HEK293 (cell line): ENCODE results near the gene PLAC1.

Experiments
- CTCF ChIA-PET: fragments of 350-600 bp; formaldehyde crosslinking; extraction: SDS; loops from one replicate; lab custom pipeline; 2021; ENCODE audit warnings: antibody characterized with exemption; lab: Yijun Ruan, JAX
- POLR2A ChIA-PET: fragments of 300-600 bp; formaldehyde crosslinking; extraction: SDS; loops from one replicate; lab custom pipeline; 2020; ENCODE audit warnings: antibody characterized with exemption, inconsistent platforms; lab: Yijun Ruan, JAX
- H3K27ac ChIP-seq: fragments of 200-500 bp; sonication (Bioruptor generic); 2 replicates; pipeline ENCODE4 v1.5.1; 2014; ENCODE audit warnings: low read depth, low read length, control low read depth, inconsistent platforms; ENCODE audit errors: extremely low read depth
- H3K36me3 ChIP-seq, 2 experiments: fragments of 200-500 bp in 1 of 2; sonication (Bioruptor generic) in 1 of 2; 1 replicate in 1 of 2; 2 replicates in 1 of 2; pipeline ENCODE4 v1.5.1; 2014 to 2017; ENCODE audit warnings: inconsistent platforms in 2 of 2, low read length in 2 of 2; ENCODE audit not compliant: control insufficient read depth in 2 of 2, insufficient read depth in 1 of 2
- H3K4me1 ChIP-seq: fragments of 200-500 bp; sonication (Bioruptor generic); 2 replicates; pipeline ENCODE4 v1.5.1; 2014; ENCODE audit warnings: mild to moderate bottlenecking, low read length, inconsistent platforms; ENCODE audit not compliant: control insufficient read depth, insufficient read depth
- H3K4me3 ChIP-seq: 2 replicates; pipeline ENCODE4 v1.5.1; 2011; ENCODE audit warnings: low read depth, mild to moderate bottlenecking, control low read depth, low read length, moderate library complexity
- H3K9me3 ChIP-seq: fragments of 200-500 bp; sonication (Bioruptor generic); 2 replicates; pipeline ENCODE4 v1.5.1; 2014; ENCODE audit warnings: low read depth, low read length, inconsistent platforms; ENCODE audit not compliant: control insufficient read depth, insufficient read depth
- OSR2 ChIP-seq: fragments of 450-650 bp; formaldehyde crosslinking; IDR thresholded peaks from 2 replicates; pipeline ENCODE4 v1.5.1; 2016; ENCODE audit warnings: missing biosample characterization, missing genetic modification characterization
- PBX3 ChIP-seq: sonication (generic); formaldehyde crosslinking; IDR thresholded peaks from 2 replicates; pipeline ENCODE4 v1.8.1; 2022; ENCODE audit warnings: mild to moderate bottlenecking, moderate library complexity, missing genetic modification reagents
- PRDM10 ChIP-seq: fragments of 450-650 bp; formaldehyde crosslinking; IDR thresholded peaks from 2 replicates; pipeline ENCODE4 v1.5.1; 2016; ENCODE audit warnings: missing biosample characterization, missing genetic modification characterization
- ZBTB10 ChIP-seq: fragments of 450-650 bp; formaldehyde crosslinking; IDR thresholded peaks from 2 replicates; pipeline ENCODE4 v1.5.1; 2016; ENCODE audit warnings: missing biosample characterization, missing genetic modification characterization
- ZBTB17 ChIP-seq: fragments of 450-650 bp; formaldehyde crosslinking; IDR thresholded peaks from 2 replicates; pipeline ENCODE4 v1.5.1; 2016; ENCODE audit warnings: missing biosample characterization, missing genetic modification characterization
- ZBTB20 ChIP-seq: fragments of 450-650 bp; formaldehyde crosslinking; IDR thresholded peaks from 2 replicates; pipeline ENCODE4 v1.5.1; 2016; ENCODE audit warnings: missing biosample characterization, missing genetic modification characterization
- ZIC2 ChIP-seq: fragments of 450-650 bp; formaldehyde crosslinking; IDR thresholded peaks from 2 replicates; pipeline ENCODE4 v1.5.1; 2016; ENCODE audit warnings: missing biosample characterization, missing genetic modification characterization
- ZNF10 ChIP-seq: fragments of 450-650 bp; formaldehyde crosslinking; IDR thresholded peaks from 2 replicates; pipeline ENCODE4 v1.5.1; 2017; ENCODE audit warnings: missing biosample characterization, missing genetic modification characterization
- ZNF133 ChIP-seq: fragments of 450-650 bp; formaldehyde crosslinking; IDR thresholded peaks from 2 replicates; pipeline ENCODE4 v1.5.1; 2016; ENCODE audit warnings: missing biosample characterization, missing genetic modification characterization
- ZNF148 ChIP-seq: fragments of 450-650 bp; formaldehyde crosslinking; IDR thresholded peaks from 2 replicates; pipeline ENCODE4 v1.5.0; 2017; ENCODE audit warnings: missing biosample characterization, missing genetic modification characterization, borderline replicate concordance
- ZNF221 ChIP-seq: fragments of 450-650 bp; formaldehyde crosslinking; IDR thresholded peaks from 2 replicates; pipeline ENCODE4 v1.5.1; 2017; ENCODE audit warnings: missing biosample characterization, missing genetic modification characterization, borderline replicate concordance
- ZNF266 ChIP-seq: fragments of 450-650 bp; formaldehyde crosslinking; IDR thresholded peaks from 2 replicates; pipeline ENCODE4 v1.5.1; 2016; ENCODE audit warnings: missing biosample characterization, missing genetic modification characterization, low read depth
- ZNF362 ChIP-seq: fragments of 450-650 bp; formaldehyde crosslinking; IDR thresholded peaks from 2 replicates; pipeline ENCODE4 v1.5.1; 2016; ENCODE audit warnings: missing biosample characterization, missing genetic modification characterization
- ZNF473 ChIP-seq: fragments of 450-650 bp; formaldehyde crosslinking; IDR thresholded peaks from 2 replicates; pipeline ENCODE4 v1.5.1; 2017; ENCODE audit warnings: missing biosample characterization, missing genetic modification characterization
- ZNF48 ChIP-seq: fragments of 450-650 bp; formaldehyde crosslinking; IDR thresholded peaks from 2 replicates; pipeline ENCODE4 v1.5.1; 2016; ENCODE audit warnings: missing biosample characterization, missing genetic modification characterization
- ZNF560 ChIP-seq: fragments of 450-650 bp; formaldehyde crosslinking; IDR thresholded peaks from 2 replicates; pipeline ENCODE4 v1.5.1; 2017; ENCODE audit warnings: missing biosample characterization, missing genetic modification characterization, borderline replicate concordance
- ZNF707 ChIP-seq: fragments of 450-650 bp; formaldehyde crosslinking; IDR thresholded peaks from 2 replicates; pipeline ENCODE4 v1.5.1; 2016; ENCODE audit warnings: missing biosample characterization, missing genetic modification characterization
- ZNF76 ChIP-seq: fragments of 450-650 bp; formaldehyde crosslinking; IDR thresholded peaks from 2 replicates; pipeline ENCODE4; 2016; ENCODE audit warnings: low read depth, missing biosample characterization, missing genetic modification characterization, borderline replicate concordance
- ZNF791 ChIP-seq: fragments of 450-650 bp; formaldehyde crosslinking; IDR thresholded peaks from 2 replicates; pipeline ENCODE4 v1.5.1; 2016; ENCODE audit warnings: missing biosample characterization, missing genetic modification characterization
- ZSCAN18 ChIP-seq: fragments of 450-650 bp; formaldehyde crosslinking; IDR thresholded peaks from 2 replicates; pipeline ENCODE4 v1.5.1; 2016; ENCODE audit warnings: missing biosample characterization, missing genetic modification characterization

Gene PLAC1

GRCh38 chrX:134588806-134589205 lies 69.5 kb downstream of the PLAC1 start:
- POLR2A ChIA-PET: no interaction called here

GRCh38 chrX:134580907-134581306 lies 77.4 kb downstream of the PLAC1 start:
- no peak overlapping the region for H3K27ac ChIP-seq
- no peaks in the 10 kb centered on the region for H3K36me3 ChIP-seq
- H3K4me1 ChIP-seq: no peaks in the 10 kb centered on the region
- ChIA-PET CTCF (interaction anchor here (0.5 to 0.6 kb wide), 2 partner anchors 37 to 55 kb away, joined by 3 read pairs; no protein-coding TSS in a partner anchor), POLR2A (no interaction called here)
- no peak for TF ChIP-seq ZNF10 (tag by site-specific recombination)
- no peak for TF ChIP-seq ZBTB20 (tag by site-specific recombination)
- TF ChIP-seq ZNF791 (tag by site-specific recombination): no peak
- no peak for TF ChIP-seq ZNF560 (tag by site-specific recombination)
- TF ChIP-seq ZNF133: no peak
- TF ChIP-seq ZBTB10: no peak
- H3K9me3 ChIP-seq: no peaks in the 10 kb centered on the region
- H3K4me3 ChIP-seq: no peak overlapping the region

More at GRCh38 chrX:134588806-134589205, 69.5 kb downstream of the PLAC1 start:
- Histone ChIP-seq H3K4me1 (no peaks in the 10 kb centered on the region), H3K36me3 (no peaks in the 10 kb centered on the region), H3K27ac (no peak overlapping the region), H3K4me3 (no peak overlapping the region), H3K9me3 (no peaks in the 10 kb centered on the region)
- TF ChIP-seq OSR2 (no peak), ZNF707 (tag by site-specific recombination) (no peak), ZIC2 (no peak), PRDM10 (tag by site-specific recombination) (no peak), ZNF266 (tag by site-specific recombination) (no peak), ZNF362 (tag by site-specific recombination) (no peak), ZBTB17 (tag by site-specific recombination) (no peak), ZNF221 (tag by site-specific recombination) (no peak)
- CTCF ChIA-PET: interaction anchor here (0.6 to 1.2 kb wide), 2 partner anchors 18 to 67 kb away, joined by 3 read pairs; no protein-coding TSS in a partner anchor

- Histone ChIP-seq H3K4me1 (peaks cover 10% of the 10 kb centered on the region), H3K36me3 (no peaks in the 10 kb centered on the region), H3K27ac (no peak overlapping the region), H3K4me3 (no peak overlapping the region), H3K9me3 (no peaks in the 10 kb centered on the region)
- ChIA-PET POLR2A (no interaction called here), CTCF (no interaction called here)
- TF ChIP-seq ZNF48 (tag by site-specific recombination) (no peak), ZNF76 (tag by site-specific recombination) (no peak), ZSCAN18 (tag by site-specific recombination) (no peak), ZNF473 (tag by site-specific recombination) (no peak), ZNF148 (tag by site-specific recombination) (no peak), PBX3 (CRISPR knock-in tag) (no peak)
These were observed 84.6 kb downstream of the PLAC1 start for GRCh38 chrX:134573683-134574035.
